Stomach (tissue), 4 donors: ENCODE measurements around the gene DMAC2L.

Experiments used
- CTCF ChIP-seq, 7 experiments: fragments of 450-650 bp in 4 of 7; fragments of 200-600 bp in 3 of 7; sonication (generic) in 3 of 7; IDR thresholded peaks; one replicate each; pipeline ENCODE4 v1.5.1; 2016 to 2019; ENCODE audit warnings: antibody characterized with exemption in 7 of 7, control low read depth in 2 of 7, mild to moderate bottlenecking in 1 of 7
- EP300 ChIP-seq: sonication (generic); formaldehyde crosslinking; IDR thresholded peaks from one replicate; pipeline ENCODE4 v1.6.1; 2017; ENCODE audit warnings: antibody characterized with exemption
- POLR2A ChIP-seq, 4 donors: fragments of 450-650 bp; IDR thresholded peaks; one replicate each; pipeline ENCODE4 v1.6.1; 2016; ENCODE audit warnings: antibody characterized with exemption in 4 of 4, control low read depth in 2 of 4, mild to moderate bottlenecking in 1 of 4, moderate library complexity in 1 of 4

DNA sequence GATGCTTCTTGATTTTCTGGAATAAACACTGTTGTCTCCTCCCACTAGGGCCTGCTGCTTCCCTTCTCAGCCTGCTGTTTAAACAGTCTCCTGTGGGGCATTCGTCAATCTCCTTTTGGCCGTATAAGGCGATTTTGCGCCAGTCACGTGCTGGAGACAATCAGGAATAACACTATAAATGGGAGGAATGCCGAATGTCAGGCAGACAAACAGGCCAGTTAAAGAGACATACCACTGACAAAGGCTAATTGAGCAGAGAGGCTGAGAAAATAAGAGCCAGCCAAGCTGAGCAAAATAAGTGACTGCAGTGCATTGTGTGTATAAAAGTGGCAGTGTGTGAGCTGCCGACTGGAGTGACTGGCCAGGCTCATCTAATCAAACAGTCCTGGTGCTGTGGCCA, 23.3 kb downstream of the DMAC2L start:
- TF ChIP-seq CTCF (IDR thresholded peaks at IDR 0.05), result peak in 1 of 7 experiments; percentile 4
- no peak for TF ChIP-seq EP300
- TF ChIP-seq POLR2A (IDR thresholded peaks at IDR 0.05), result no peak
